Smooth muscle cell (in vitro differentiated cells): Measurements from ENCODE around the gene CLASP1. TPM values are rescaled to one million over a fixed set of nuclear protein-coding genes. Genes with fewer than 3 reads are reported as not detected.

ENCODE experiments used
- DNase-seq: peaks from one replicate; lab custom pipeline; 2025; ENCODE audit not compliant: unreplicated experiment; lab: John Stamatoyannopoulos, UW
- H2AFZ ChIP-seq: fragments of 200-600 bp; sonication (generic); 2 replicates; pipeline ENCODE4 v1.6.0; 2016; ENCODE audit warnings: antibody characterized with exemption, low read depth, mild to moderate bottlenecking
- H3F3A ChIP-seq: fragments of 200-600 bp; sonication (generic); 2 replicates; pipeline ENCODE4 v1.6.0; 2017; ENCODE audit warnings: antibody characterized with exemption, low read depth
- H3K27ac ChIP-seq: fragments of 200-600 bp; sonication (generic); 2 replicates; pipeline ENCODE4 v1.5.1; 2016; ENCODE audit warnings: low read depth, mild to moderate bottlenecking
- H3K27me3 ChIP-seq: fragments of 200-600 bp; sonication (generic); 2 replicates; pipeline ENCODE4 v1.6.1; 2016; ENCODE audit warnings: low read depth, mild to moderate bottlenecking
- H3K36me3 ChIP-seq: fragments of 200-600 bp; sonication (generic); 2 replicates; pipeline ENCODE4 v1.5.1; 2016; ENCODE audit warnings: low read depth
- H3K4me1 ChIP-seq: fragments of 200-600 bp; sonication (generic); 2 replicates; pipeline ENCODE4 v1.5.1; 2016; ENCODE audit warnings: low read depth
- H3K4me2 ChIP-seq: fragments of 200-600 bp; sonication (generic); 2 replicates; pipeline ENCODE4 v1.6.0; 2016; ENCODE audit warnings: mild to moderate bottlenecking
- H3K4me3 ChIP-seq: fragments of 200-600 bp; sonication (generic); 2 replicates; pipeline ENCODE4 v1.5.1; 2016; ENCODE audit warnings: mild to moderate bottlenecking
- H3K79me2 ChIP-seq: fragments of 200-600 bp; sonication (generic); 2 replicates; pipeline ENCODE4 v1.6.0; 2016; ENCODE audit warnings: low read depth, mild to moderate bottlenecking
- H3K9ac ChIP-seq: fragments of 200-600 bp; sonication (generic); 2 replicates; pipeline ENCODE4 v1.6.0; 2016; ENCODE audit warnings: low read depth
- H3K9me3 ChIP-seq: fragments of 200-600 bp; sonication (generic); replicated peaks from 2 replicates; pipeline ENCODE4 v1.5.1; 2016; ENCODE audit warnings: low read depth
- H4K20me1 ChIP-seq: fragments of 200-600 bp; sonication (generic); 2 replicates; pipeline ENCODE4 v1.6.0; 2016; ENCODE audit warnings: low read depth
- WGBS: methylation state at CpG from one replicate; pipeline ENCODE4 v1.1.7; 2016; ENCODE audit warnings: low lambda C conversion rate; 5-methylcytosine and 5-hydroxymethylcytosine counted together
- polyA plus RNA-seq: library from polyadenylated mRNA; unstranded; fragments of >200 nt; fragmentation: Nextera tagmentation; extraction: Ambion mirVana; gene quantifications from 2 replicates; pipeline ENCODE4 v1.2.1, GENCODE V29; 2016
- total RNA-seq: library from RNA; depleted of rRNA; stranded (reverse); fragments of >200 nt; gene quantifications from 2 replicates; pipeline ENCODE4 v1.2.3, GENCODE V29; 2014
- TF ChIP-seq, protein P1 (sequence below): fragments of 200-600 bp; sonication (generic); IDR thresholded peaks from 2 replicates; pipeline ENCODE4 v1.5.1; 2017; ENCODE audit warnings: borderline replicate concordance, mild to moderate bottlenecking, antibody characterized with exemption; ENCODE audit not compliant: insufficient read depth, poor library complexity, severe bottlenecking

CLASP1 gene
- total and polyA plus RNA-seq, 2 experiments from 2014 or later: 15.0 to 33.8 TPM

GRCh38 chr2:121486191-121486790, 163.0 kb downstream of the CLASP1 start:
- Histone ChIP-seq H3K4me2 (no peak overlapping the region), H2AFZ (no peak overlapping the region), H3K36me3 (no peaks in the 10 kb centered on the region), H3K4me3 (no peak overlapping the region), H4K20me1 (peaks cover 30% of the 10 kb centered on the region), H3F3A (no peaks in the 10 kb centered on the region), H3K9ac (no peak overlapping the region), H3K27ac (peak overlapping the region; percentile 93), H3K79me2 (peaks cover 14% of the 10 kb centered on the region), H3K9me3 (no peaks in the 10 kb centered on the region), H3K4me1 (peaks cover 31% of the 10 kb centered on the region), H3K27me3 (no peaks in the 10 kb centered on the region)
- DNase-seq: no peak
- TF ChIP-seq, protein P1, sequence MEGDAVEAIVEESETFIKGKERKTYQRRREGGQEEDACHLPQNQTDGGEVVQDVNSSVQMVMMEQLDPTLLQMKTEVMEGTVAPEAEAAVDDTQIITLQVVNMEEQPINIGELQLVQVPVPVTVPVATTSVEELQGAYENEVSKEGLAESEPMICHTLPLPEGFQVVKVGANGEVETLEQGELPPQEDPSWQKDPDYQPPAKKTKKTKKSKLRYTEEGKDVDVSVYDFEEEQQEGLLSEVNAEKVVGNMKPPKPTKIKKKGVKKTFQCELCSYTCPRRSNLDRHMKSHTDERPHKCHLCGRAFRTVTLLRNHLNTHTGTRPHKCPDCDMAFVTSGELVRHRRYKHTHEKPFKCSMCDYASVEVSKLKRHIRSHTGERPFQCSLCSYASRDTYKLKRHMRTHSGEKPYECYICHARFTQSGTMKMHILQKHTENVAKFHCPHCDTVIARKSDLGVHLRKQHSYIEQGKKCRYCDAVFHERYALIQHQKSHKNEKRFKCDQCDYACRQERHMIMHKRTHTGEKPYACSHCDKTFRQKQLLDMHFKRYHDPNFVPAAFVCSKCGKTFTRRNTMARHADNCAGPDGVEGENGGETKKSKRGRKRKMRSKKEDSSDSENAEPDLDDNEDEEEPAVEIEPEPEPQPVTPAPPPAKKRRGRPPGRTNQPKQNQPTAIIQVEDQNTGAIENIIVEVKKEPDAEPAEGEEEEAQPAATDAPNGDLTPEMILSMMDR: no peak

DNA sequence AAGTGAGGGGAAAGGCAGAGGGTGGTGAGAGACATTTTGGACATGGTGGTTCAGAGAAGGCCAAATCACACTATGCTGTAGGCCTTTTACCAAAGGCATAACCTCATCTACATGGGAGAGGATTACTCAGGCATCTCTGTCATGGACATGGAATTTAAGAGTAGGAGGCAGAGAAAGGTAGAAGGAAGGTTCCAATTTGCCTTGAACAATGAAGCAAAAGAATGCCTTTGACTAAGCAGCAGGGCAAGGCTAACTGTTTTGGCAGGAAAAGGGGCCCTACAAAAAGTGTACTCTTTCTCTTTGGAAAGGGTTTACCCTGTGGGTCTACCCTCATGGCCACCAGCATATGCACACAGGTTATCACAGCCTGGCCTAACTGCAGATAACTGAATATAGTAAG, 164.2 kb downstream of the CLASP1 start:
- no peak overlapping the region for H3K4me3 ChIP-seq
- H3K27ac ChIP-seq: peak overlapping the region; percentile 93
- no peaks in the 10 kb centered on the region for H3F3A ChIP-seq
- peaks cover 7% of the 10 kb centered on the region for H3K79me2 ChIP-seq
- peak overlapping the region; percentile 45 for H3K9ac ChIP-seq
- peaks cover 24% of the 10 kb centered on the region for H4K20me1 ChIP-seq
- H3K9me3 ChIP-seq: no peaks in the 10 kb centered on the region
- peaks cover 22% of the 10 kb centered on the region for H3K4me1 ChIP-seq
- H3K27me3 ChIP-seq: no peaks in the 10 kb centered on the region
- TF ChIP-seq, protein P1: no peak
- no peak overlapping the region for H2AFZ ChIP-seq
- peak overlapping the region; percentile 69 for H3K4me2 ChIP-seq
- DNase-seq: no peak
- H3K36me3 ChIP-seq: no peaks in the 10 kb centered on the region

GRCh38 chr2:121483846-121484245, 165.4 kb downstream of the CLASP1 start:
- Histone ChIP-seq H3K9ac (no peak overlapping the region), H3K4me2 (no peak overlapping the region), H3K9me3 (no peaks in the 10 kb centered on the region), H3K36me3 (no peaks in the 10 kb centered on the region), H3F3A (no peaks in the 10 kb centered on the region), H3K27me3 (no peaks in the 10 kb centered on the region), H3K4me3 (no peak overlapping the region), H3K4me1 (peaks cover 19% of the 10 kb centered on the region), H3K27ac (no peak overlapping the region), H2AFZ (no peak overlapping the region), H4K20me1 (peaks cover 27% of the 10 kb centered on the region), H3K79me2 (no peaks in the 10 kb centered on the region)
- TF ChIP-seq, protein P1: no peak
- no peak for DNase-seq
- WGBS: 95% methylated on average over 2 of the region's 2 CpGs

GRCh38 chr2:121483021-121483420, 166.2 kb downstream of the CLASP1 start:
- H3K9ac ChIP-seq: no peak overlapping the region

More at GRCh38 chr2:121483021-121483420, 166.2 kb downstream of the CLASP1 start:
- WGBS: 75% methylated on average over 1 of the region's 1 CpG
- no peak overlapping the region for H3K27ac ChIP-seq
- no peak overlapping the region for H3K4me2 ChIP-seq
- no peaks in the 10 kb centered on the region for H3K9me3 ChIP-seq
- H3K4me1 ChIP-seq: peaks cover 20% of the 10 kb centered on the region
- H3F3A ChIP-seq: no peaks in the 10 kb centered on the region
- no peak for DNase-seq
- TF ChIP-seq, protein P1: no peak
- no peaks in the 10 kb centered on the region for H3K36me3 ChIP-seq
- H2AFZ ChIP-seq: no peak overlapping the region
- H4K20me1 ChIP-seq: peaks cover 30% of the 10 kb centered on the region
- H3K4me3 ChIP-seq: no peak overlapping the region
- H3K79me2 ChIP-seq: peaks cover 3% of the 10 kb centered on the region
- H3K27me3 ChIP-seq: no peaks in the 10 kb centered on the region
